Breast epithelium (tissue), 4 donors: ENCODE data around the gene CCDC88C. TPM values are rescaled to one million over a fixed set of nuclear protein-coding genes. Genes with fewer than 3 reads are reported as not detected.

ENCODE experiments used
- DNase-seq, 2 donors: peaks; one replicate each; pipeline ENCODE4 v3.0.0-alpha.2; 2019; ENCODE audit warnings: low spot score in 2 of 2
- H3K27ac ChIP-seq, 2 donors: fragments of 200-600 bp; sonication (generic) in 1 of 2; one replicate each; pipeline ENCODE4 v1.5.1; 2016 to 2019; ENCODE audit warnings: mild to moderate bottlenecking in 1 of 2
- H3K27me3 ChIP-seq, 2 donors: fragments of 200-600 bp; sonication (generic) in 1 of 2; one replicate each; pipeline versions ENCODE4 v1.5.1 to v1.6.0; 2017 to 2019; ENCODE audit warnings: control low read depth in 1 of 2, mild to moderate bottlenecking in 1 of 2
- H3K36me3 ChIP-seq: fragments of 200-600 bp; one replicate; pipeline ENCODE4 v1.5.1; 2019
- H3K4me1 ChIP-seq, 2 donors: fragments of 200-600 bp; sonication (generic); one replicate each; pipeline ENCODE4 v1.5.1; 2016 to 2019; ENCODE audit warnings: control low read depth in 1 of 2
- H3K4me3 ChIP-seq, 3 donors: fragments of 200-600 bp; sonication (generic); 1 replicate in 2 of 3; 2 replicates in 1 of 3; pipeline ENCODE4 v1.5.1; 2016 to 2019; ENCODE audit warnings: mild to moderate bottlenecking in 3 of 3, moderate library complexity in 2 of 3
- H3K9me3 ChIP-seq, 2 donors: fragments of 200-600 bp; sonication (generic) in 1 of 2; one replicate each; pipeline ENCODE4 v1.5.1; 2016 to 2019; ENCODE audit warnings: control low read depth in 1 of 2
- POLR2A ChIP-seq: fragments of 450-650 bp; IDR thresholded peaks from one replicate; pipeline ENCODE4 v1.6.1; 2016; ENCODE audit warnings: antibody characterized with exemption, mild to moderate bottlenecking, moderate library complexity
- POLR2AphosphoS5 ChIP-seq, 3 donors: sonication (generic); formaldehyde crosslinking; IDR thresholded peaks; one replicate each; pipeline ENCODE4 v1.6.1; 2017; ENCODE audit warnings: antibody characterized with exemption in 3 of 3
- intact Hi-C: fragments of 100-400 bp; cut with DNase I; formaldehyde crosslinking; loops from one replicate; pipeline ENCODE4 v1.15.1; 2023; ENCODE audit warnings: low total_unique reads
- total RNA-seq, 3 donors: library from RNA; depleted of rRNA; stranded (reverse); fragments of >200 nt; gene quantifications; one replicate each; pipeline ENCODE4 v1.1.0, GENCODE V29; 2016
- TF ChIP-seq, protein P1 (sequence below), 3 donors: fragments of 450-650 bp; IDR thresholded peaks; one replicate each; pipeline ENCODE4 v1.5.1; 2016 to 2017; ENCODE audit warnings: antibody characterized with exemption in 3 of 3, mild to moderate bottlenecking in 3 of 3, moderate library complexity in 3 of 3

The CCDC88C gene
- total RNA-seq, 3 donors from 2014 or later, result 5.8 to 25.9 (median 19.3) TPM

GRCh38 chr14:91291786-91292405 lies 125.7 kb downstream of the CCDC88C start:
- DNase-seq, result no peak
- peak overlapping the region; percentile 45 to 56 for H3K27ac ChIP-seq
- no peaks in the 10 kb centered on the region for H3K4me1 ChIP-seq
- no peaks in the 10 kb centered on the region for H3K27me3 ChIP-seq
- H3K36me3 ChIP-seq, result no peaks in the 10 kb centered on the region
- no peak overlapping the region for H3K4me3 ChIP-seq
- no peak for TF ChIP-seq POLR2AphosphoS5 (IDR thresholded peaks at IDR 0.05)
- no peak for TF ChIP-seq POLR2A
- TF ChIP-seq, protein P1, sequence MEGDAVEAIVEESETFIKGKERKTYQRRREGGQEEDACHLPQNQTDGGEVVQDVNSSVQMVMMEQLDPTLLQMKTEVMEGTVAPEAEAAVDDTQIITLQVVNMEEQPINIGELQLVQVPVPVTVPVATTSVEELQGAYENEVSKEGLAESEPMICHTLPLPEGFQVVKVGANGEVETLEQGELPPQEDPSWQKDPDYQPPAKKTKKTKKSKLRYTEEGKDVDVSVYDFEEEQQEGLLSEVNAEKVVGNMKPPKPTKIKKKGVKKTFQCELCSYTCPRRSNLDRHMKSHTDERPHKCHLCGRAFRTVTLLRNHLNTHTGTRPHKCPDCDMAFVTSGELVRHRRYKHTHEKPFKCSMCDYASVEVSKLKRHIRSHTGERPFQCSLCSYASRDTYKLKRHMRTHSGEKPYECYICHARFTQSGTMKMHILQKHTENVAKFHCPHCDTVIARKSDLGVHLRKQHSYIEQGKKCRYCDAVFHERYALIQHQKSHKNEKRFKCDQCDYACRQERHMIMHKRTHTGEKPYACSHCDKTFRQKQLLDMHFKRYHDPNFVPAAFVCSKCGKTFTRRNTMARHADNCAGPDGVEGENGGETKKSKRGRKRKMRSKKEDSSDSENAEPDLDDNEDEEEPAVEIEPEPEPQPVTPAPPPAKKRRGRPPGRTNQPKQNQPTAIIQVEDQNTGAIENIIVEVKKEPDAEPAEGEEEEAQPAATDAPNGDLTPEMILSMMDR (IDR thresholded peaks at IDR 0.05), result no peak
- no peaks in the 10 kb centered on the region for H3K9me3 ChIP-seq
- intact Hi-C loops, result no loop called here

GRCh38 chr14:91290986-91291385 lies 126.6 kb downstream of the CCDC88C start:
- no peak for DNase-seq
- Histone ChIP-seq H3K4me3 (no peak overlapping the region), H3K36me3 (no peaks in the 10 kb centered on the region)

DNA sequence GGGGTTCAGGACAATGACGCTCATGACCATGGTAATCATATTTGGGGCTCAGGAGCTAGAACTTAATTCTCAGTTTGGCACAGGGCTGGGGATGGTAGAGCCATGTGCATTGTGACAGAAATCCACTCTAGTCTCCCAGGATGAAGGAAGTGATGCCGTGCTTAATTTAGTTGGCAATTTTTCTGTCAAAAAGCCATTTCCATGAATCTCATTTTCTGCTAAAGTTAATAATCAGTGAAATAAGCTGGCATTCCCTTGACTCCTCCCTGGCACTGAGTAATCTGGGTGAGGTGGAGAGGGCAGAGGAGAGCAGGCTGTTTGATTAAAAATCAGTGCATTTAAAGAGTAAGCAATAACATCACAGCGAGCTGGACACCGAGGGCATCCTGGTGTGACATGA lies 128.2 kb downstream of the CCDC88C start:
- H3K36me3 ChIP-seq, result no peaks in the 10 kb centered on the region

More at GRCh38 chr14:91290986-91291385, 126.6 kb downstream of the CCDC88C start:
- H3K9me3 ChIP-seq, result no peaks in the 10 kb centered on the region
- H3K4me1 ChIP-seq, result no peaks in the 10 kb centered on the region
- H3K27me3 ChIP-seq, result no peaks in the 10 kb centered on the region
- TF ChIP-seq POLR2AphosphoS5 (IDR thresholded peaks at IDR 0.05), result no peak
- TF ChIP-seq, protein P1 (IDR thresholded peaks at IDR 0.05), result no peak
- TF ChIP-seq POLR2A, result no peak
- intact Hi-C loops, result no loop called here
- H3K27ac ChIP-seq, result peak overlapping the region in 1 of 2 donors; percentile 66

DNA sequence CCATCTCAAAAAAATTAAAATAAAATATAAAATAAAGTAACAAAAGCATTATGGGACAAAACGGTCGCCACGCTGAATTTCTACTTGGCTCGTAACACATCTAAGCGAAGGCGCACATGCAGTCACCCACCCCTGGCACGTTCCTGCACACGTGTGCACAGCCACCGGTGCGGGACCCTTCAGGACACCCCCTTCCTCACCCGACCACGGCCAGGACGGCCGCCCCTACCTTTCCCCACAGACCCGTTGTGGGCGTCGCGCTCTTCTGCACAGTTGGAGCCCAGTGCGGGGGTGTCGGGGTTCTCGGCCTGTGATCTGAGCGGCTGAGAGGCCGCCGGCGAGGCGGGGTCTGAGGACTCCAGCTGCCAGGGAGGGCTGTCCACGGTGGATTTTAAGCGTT lies 128.7 kb downstream of the CCDC88C start:
- Histone ChIP-seq H3K27ac (no peak overlapping the region), H3K27me3 (no peaks in the 10 kb centered on the region), H3K36me3 (no peaks in the 10 kb centered on the region), H3K4me3 (no peak overlapping the region), H3K9me3 (no peaks in the 10 kb centered on the region), H3K4me1 (no peaks in the 10 kb centered on the region)
- DNase-seq, result no peak
- TF ChIP-seq POLR2A, result no peak
- intact Hi-C loops, result no loop called here

More for the DNA sequence above, 128.2 kb downstream of the CCDC88C start:
- Histone ChIP-seq H3K4me1 (no peaks in the 10 kb centered on the region), H3K27me3 (no peaks in the 10 kb centered on the region), H3K9me3 (no peaks in the 10 kb centered on the region), H3K4me3 (no peak overlapping the region), H3K27ac (peak overlapping the region in 1 of 2 donors; percentile 66)
- no peak for DNase-seq
- intact Hi-C loops, result no loop called here
- TF ChIP-seq POLR2A (no peak), POLR2AphosphoS5 (IDR thresholded peaks at IDR 0.05) (no peak)
- TF ChIP-seq, protein P1 (IDR thresholded peaks at IDR 0.05), result no peak

GRCh38 chr14:91286530-91286937 lies 131.1 kb downstream of the CCDC88C start:
- peak; percentile 65 to 75 for DNase-seq
- Histone ChIP-seq H3K36me3 (no peaks in the 10 kb centered on the region), H3K27ac (no peak overlapping the region), H3K27me3 (no peaks in the 10 kb centered on the region), H3K4me1 (no peaks in the 10 kb centered on the region), H3K4me3 (no peak overlapping the region), H3K9me3 (no peaks in the 10 kb centered on the region)
- TF ChIP-seq, protein P1 (IDR thresholded peaks at IDR 0.05), result peak; percentile 88 to 91 (median 91)
- TF ChIP-seq POLR2A, result no peak
- no peak for TF ChIP-seq POLR2AphosphoS5 (IDR thresholded peaks at IDR 0.05)
- intact Hi-C loops, result loop anchor here (2.0 kb wide), 1 partner anchor 110 kb away; no protein-coding TSS in a partner anchor
